HG03469 (cell line): Measurements from ENCODE around the gene THRB.
A peak's percentile ranks its signal among the peaks of the same experiment; 100 is the strongest.
"Not testable (repeated sequence)": the region's sequence is repeated elsewhere in the genome, so short reads cannot be mapped to it uniquely, and the experiment has no call there.

Experiments
- ATAC-seq: cut with Tn5 transposase; IDR thresholded peaks from one replicate; pipeline ENCODE4 v1.9.1; 2021; ENCODE audit warnings: mild to moderate bottlenecking, moderate library complexity, moderate number of reproducible peaks; ENCODE audit not compliant: unreplicated experiment

THRB gene

GRCh38 chr3:24133942-24134341 is 360.7 kb downstream of the THRB start:
- no peak for ATAC-seq

- ATAC-seq, result no peak
Observed at GRCh38 chr3:24133436-24133835, 361.2 kb downstream of the THRB start.

GRCh38 chr3:24129549-24129948 is 365.1 kb downstream of the THRB start:
- no peak for ATAC-seq

- ATAC-seq, result no peak
Observed at GRCh38 chr3:24128199-24129005, 366.2 kb downstream of the THRB start.

GRCh38 chr3:24123596-24123995 is 371.1 kb downstream of the THRB start:
- no peak for ATAC-seq

GRCh38 chr3:24120434-24120833 is 374.2 kb downstream of the THRB start:
- ATAC-seq, result no peak

GRCh38 chr3:24119321-24119751 is 375.3 kb downstream of the THRB start:
- ATAC-seq, result no peak

- no peak for ATAC-seq
Observed at GRCh38 chr3:24117508-24117907, 377.1 kb downstream of the THRB start.

GRCh38 chr3:24111711-24112110 is 382.9 kb downstream of the THRB start:
- no peak for ATAC-seq

GRCh38 chr3:24110051-24110450 is 384.6 kb downstream of the THRB start:
- ATAC-seq, result no peak

GRCh38 chr3:24101676-24102168 is 392.9 kb downstream of the THRB start:
- ATAC-seq, result no peak

- no peak for ATAC-seq
Observed at GRCh38 chr3:24100696-24101402, 393.8 kb downstream of the THRB start.

GRCh38 chr3:24096695-24097290 is 397.9 kb downstream of the THRB start:
- no peak for ATAC-seq

GRCh38 chr3:24096271-24096670 is 398.4 kb downstream of the THRB start:
- no peak for ATAC-seq

GRCh38 chr3:24094818-24095217 is 399.8 kb downstream of the THRB start:
- not testable (repeated sequence) for ATAC-seq

- ATAC-seq, result peak; percentile 65
Observed at GRCh38 chr3:24088782-24089181, 405.9 kb downstream of the THRB start.

- no peak for ATAC-seq
Observed at GRCh38 chr3:24087469-24087868, 407.2 kb downstream of the THRB start.

- no peak for ATAC-seq
Observed at GRCh38 chr3:24086617-24087404, 407.8 kb downstream of the THRB start.

- no peak for ATAC-seq
Observed at GRCh38 chr3:24086206-24086605, 408.4 kb downstream of the THRB start.

- no peak for ATAC-seq
Observed at GRCh38 chr3:24072193-24072592, 422.5 kb downstream of the THRB start.

- no peak for ATAC-seq
Observed at GRCh38 chr3:24069045-24069444, 425.6 kb downstream of the THRB start.
